Lower leg skin (tissue), 3 donors: ENCODE results near the gene ABCB7.

Experiments used
- POLR2A ChIP-seq, 2 donors: fragments of 450-650 bp; IDR thresholded peaks; one replicate each; pipeline ENCODE4 v1.6.1; 2016 to 2017; ENCODE audit warnings: antibody characterized with exemption in 2 of 2, mild to moderate bottlenecking in 1 of 2, moderate library complexity in 1 of 2
- TF ChIP-seq, protein P1 (sequence below), 3 donors: fragments of 450-650 bp; IDR thresholded peaks; one replicate each; pipeline ENCODE4 v1.5.1; 2016; ENCODE audit warnings: antibody characterized with exemption in 3 of 3, mild to moderate bottlenecking in 3 of 3, moderate library complexity in 2 of 3

DNA sequence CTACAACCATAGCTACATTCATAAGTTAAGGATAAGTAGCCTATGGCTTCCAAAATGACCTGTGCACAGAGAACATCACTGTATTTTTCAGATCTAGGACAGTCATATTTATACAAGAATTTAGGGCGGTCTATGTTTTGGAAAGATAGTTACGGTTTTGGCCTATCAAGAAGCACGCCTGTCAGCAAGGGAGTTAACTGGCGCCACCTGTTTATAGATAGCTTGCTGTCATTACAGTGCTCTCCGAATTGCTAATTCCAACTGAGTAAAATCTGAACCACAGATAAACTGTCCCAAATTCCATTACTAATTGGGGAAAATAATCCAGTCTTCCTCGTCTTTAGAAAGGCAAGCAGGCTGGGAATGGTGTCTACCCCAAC, 646 bp downstream of the ABCB7 start:
- TF ChIP-seq, protein P1, sequence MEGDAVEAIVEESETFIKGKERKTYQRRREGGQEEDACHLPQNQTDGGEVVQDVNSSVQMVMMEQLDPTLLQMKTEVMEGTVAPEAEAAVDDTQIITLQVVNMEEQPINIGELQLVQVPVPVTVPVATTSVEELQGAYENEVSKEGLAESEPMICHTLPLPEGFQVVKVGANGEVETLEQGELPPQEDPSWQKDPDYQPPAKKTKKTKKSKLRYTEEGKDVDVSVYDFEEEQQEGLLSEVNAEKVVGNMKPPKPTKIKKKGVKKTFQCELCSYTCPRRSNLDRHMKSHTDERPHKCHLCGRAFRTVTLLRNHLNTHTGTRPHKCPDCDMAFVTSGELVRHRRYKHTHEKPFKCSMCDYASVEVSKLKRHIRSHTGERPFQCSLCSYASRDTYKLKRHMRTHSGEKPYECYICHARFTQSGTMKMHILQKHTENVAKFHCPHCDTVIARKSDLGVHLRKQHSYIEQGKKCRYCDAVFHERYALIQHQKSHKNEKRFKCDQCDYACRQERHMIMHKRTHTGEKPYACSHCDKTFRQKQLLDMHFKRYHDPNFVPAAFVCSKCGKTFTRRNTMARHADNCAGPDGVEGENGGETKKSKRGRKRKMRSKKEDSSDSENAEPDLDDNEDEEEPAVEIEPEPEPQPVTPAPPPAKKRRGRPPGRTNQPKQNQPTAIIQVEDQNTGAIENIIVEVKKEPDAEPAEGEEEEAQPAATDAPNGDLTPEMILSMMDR (IDR thresholded peaks at IDR 0.05): no peak
- TF ChIP-seq POLR2A (IDR thresholded peaks at IDR 0.05): no peak
